B cell (primary cell): ENCODE data around the gene RGS17. TPM values are rescaled to one million over a fixed set of nuclear protein-coding genes. Genes with fewer than 3 reads are reported as not detected.

Experiments used
- ATAC-seq: fragments of 200-7000 bp; cut with Tn5 transposase; one replicate; pipeline ENCODE4 v1.10.0; 2021; ENCODE audit warnings: low read depth, mild to moderate bottlenecking, moderate number of reproducible peaks, moderate library complexity
- CTCF ChIA-PET: fragments of 350-600 bp; sonication (Branson Sonifier 250); formaldehyde crosslinking; loops from one replicate; lab custom pipeline; 2021; ENCODE audit warnings: antibody characterized with exemption, inconsistent platforms; lab: Charles Lee
- POLR2A ChIA-PET: fragments of 350-600 bp; sonication (Branson Sonifier 250); formaldehyde crosslinking; loops from one replicate; lab custom pipeline; 2021; ENCODE audit warnings: antibody characterized with exemption; lab: Charles Lee
- DNase-seq: peaks from one replicate; pipeline ENCODE4 v3.0.0; 2013
- H2AFZ ChIP-seq: 2 replicates; pipeline ENCODE4 v1.6.1; 2012; ENCODE audit warnings: mild to moderate bottlenecking, low read depth, low read length; ENCODE audit not compliant: insufficient read depth, poor library complexity, severe bottlenecking
- H3K27ac ChIP-seq, 2 donors: 1 replicate in 1 of 2; 2 replicates in 1 of 2; pipeline ENCODE4 v1.5.1; 2012 to 2013; ENCODE audit warnings: low read length in 2 of 2, mild to moderate bottlenecking in 2 of 2, moderate library complexity in 1 of 2
- H3K27me3 ChIP-seq, 4 experiments: fragments of 200-600 bp in 1 of 4; sonication (generic) in 1 of 4; replicated peaks in 1 of 4; 1 replicate in 2 of 4; 2 replicates in 2 of 4; pipeline versions ENCODE4 v1.6.1 to v1.7.0; 2013 to 2016; ENCODE audit warnings: low read length in 3 of 4, mild to moderate bottlenecking in 2 of 4, mixed read lengths in 1 of 4, moderate library complexity in 1 of 4; ENCODE audit not compliant: insufficient read depth in 4 of 4, control insufficient read depth in 3 of 4; ENCODE audit errors: control extremely low read depth in 1 of 4
- H3K36me3 ChIP-seq, 2 experiments: replicated peaks in 1 of 2; 1 replicate in 1 of 2; 2 replicates in 1 of 2; pipeline versions ENCODE4 v1.6.1 to v1.7.1; 2013; ENCODE audit warnings: low read length in 1 of 2; ENCODE audit not compliant: insufficient read depth in 2 of 2, control insufficient read depth in 1 of 2; ENCODE audit errors: control extremely low read depth in 1 of 2, extremely low read depth in 1 of 2
- H3K4me1 ChIP-seq, 2 donors: fragments of 200-600 bp in 1 of 2; sonication (generic) in 1 of 2; 1 replicate in 1 of 2; 2 replicates in 1 of 2; pipeline versions ENCODE4 v1.5.1 to v1.6.1; 2013 to 2017; ENCODE audit warnings: low read length in 2 of 2; ENCODE audit not compliant: control insufficient read depth in 2 of 2, insufficient read depth in 2 of 2
- H3K4me2 ChIP-seq: replicated peaks from 2 replicates; pipeline ENCODE3; 2012; ENCODE audit warnings: mild to moderate bottlenecking, low read depth, low read length; ENCODE audit not compliant: poor library complexity, severe bottlenecking
- H3K4me3 ChIP-seq, 5 experiments: fragments of 200-600 bp in 1 of 5; sonication (generic) in 1 of 5; 1 replicate in 3 of 5; 2 replicates in 2 of 5; pipeline versions ENCODE4 v1.5.1 to v1.7.0; 2011 to 2016; ENCODE audit warnings: low read length in 4 of 5, mild to moderate bottlenecking in 4 of 5, low read depth in 2 of 5, control low read depth in 1 of 5, moderate library complexity in 1 of 5; ENCODE audit not compliant: insufficient read depth in 1 of 5; ENCODE audit errors: control extremely low read depth in 1 of 5, extremely low read depth in 1 of 5
- H3K79me2 ChIP-seq: fragments of 200-600 bp; sonication (generic); one replicate; pipeline ENCODE4 v1.6.0; 2016; ENCODE audit warnings: low read length; ENCODE audit not compliant: control insufficient read depth, insufficient read depth
- H3K9ac ChIP-seq: fragments of 200-600 bp; sonication (generic); 2 replicates; pipeline ENCODE4 v1.6.1; 2017; ENCODE audit warnings: mild to moderate bottlenecking, low read length, moderate library complexity
- H3K9me3 ChIP-seq, 3 donors: one replicate each; pipeline versions ENCODE4 v1.6.1 to v1.7.1; 2013; ENCODE audit warnings: low read length in 2 of 3; ENCODE audit not compliant: control insufficient read depth in 2 of 3, insufficient read depth in 1 of 3; ENCODE audit errors: control extremely low read depth in 1 of 3
- H4K20me1 ChIP-seq: 2 replicates; pipeline ENCODE4 v1.6.0; 2012; ENCODE audit warnings: mild to moderate bottlenecking, low read length; ENCODE audit not compliant: insufficient read depth, control insufficient read depth, poor library complexity, severe bottlenecking
- H3K27ac Mint-ChIP-seq: one replicate; pipeline ENCODE4 v1.8.0; 2021; ENCODE audit warnings: mixed read lengths
- H3K27me3 Mint-ChIP-seq: one replicate; pipeline ENCODE4 v1.8.0; 2021; ENCODE audit warnings: mixed read lengths
- H3K4me1 Mint-ChIP-seq: one replicate; pipeline ENCODE4 v1.8.0; 2021; ENCODE audit warnings: mixed read lengths
- H3K4me3 Mint-ChIP-seq: one replicate; pipeline ENCODE4 v1.8.0; 2021; ENCODE audit warnings: mixed read lengths
- H3K9me3 Mint-ChIP-seq: one replicate; pipeline ENCODE4 v1.8.0; 2022; ENCODE audit warnings: mixed read lengths; ENCODE audit not compliant: insufficient read depth
- EZH2 ChIP-seq: IDR thresholded peaks from 2 replicates; pipeline ENCODE4 v1.6.1; 2012; ENCODE audit warnings: borderline replicate concordance, low read depth, mild to moderate bottlenecking, moderate library complexity, low read length; ENCODE audit not compliant: insufficient read depth, poor library complexity, severe bottlenecking
- WGBS: methylation state at CpG from one replicate; pipeline ENCODE4 v1.1.5; 2013; ENCODE audit warnings: missing lambda C conversion rate; ENCODE audit not compliant: insufficient coverage; 5-methylcytosine and 5-hydroxymethylcytosine counted together
- intact Hi-C: fragments of 100-400 bp; cut with micrococcal nuclease; formaldehyde crosslinking; loops from one replicate; pipeline ENCODE4 v1.10.0; 2022
- polyA plus RNA-seq: library from polyadenylated mRNA; depleted of rRNA; stranded (reverse); fragments of >200 nt; gene quantifications from 2 replicates; pipeline ENCODE4 v1.2.3, GENCODE V29; 2012
- total RNA-seq, 2 donors: library from RNA; stranded (reverse); fragments of 120-200 nt in 1 of 2; gene quantifications; 1 replicate in 1 of 2; 2 replicates in 1 of 2; pipeline versions ENCODE4 v1.2.3 to v1.2.4, GENCODE V29; 2013 to 2022
- TF ChIP-seq, protein P1 (sequence below): fragments of 200-600 bp; IDR thresholded peaks from one replicate; pipeline ENCODE4 v1.8.0; 2022; ENCODE audit warnings: antibody characterized with exemption, mild to moderate bottlenecking

The RGS17 gene
- total and polyA plus RNA-seq, 2 donors (not counting 1 experiment from before 2014, with no cell fraction given): not detected

- H3K9me3 ChIP-seq: no peaks in the 10 kb centered on the region
- no peak for DNase-seq
- Mint-ChIP-seq H3K4me1 (no peaks in the 10 kb centered on the region), H3K9me3 (no peaks in the 10 kb centered on the region), H3K4me3 (no peak overlapping the region), H3K27me3 (peaks cover 2% of the 10 kb centered on the region), H3K27ac (no peak overlapping the region)
- no peak overlapping the region for H3K9ac ChIP-seq
- 96% methylated on average over 4 of the region's 5 CpGs for WGBS
- no peaks in the 10 kb centered on the region for H3K4me1 ChIP-seq
- H3K36me3 ChIP-seq: no peaks in the 10 kb centered on the region
- H3K27ac ChIP-seq: no peak overlapping the region
- H4K20me1 ChIP-seq: no peaks in the 10 kb centered on the region
- no peak for ATAC-seq
- H3K4me3 ChIP-seq: no peak overlapping the region
- intact Hi-C loops: no loop called here
- H3K27me3 ChIP-seq: no peaks in the 10 kb centered on the region
- no peak overlapping the region for H2AFZ ChIP-seq
- no peaks in the 10 kb centered on the region for H3K79me2 ChIP-seq
- ChIA-PET CTCF (no interaction called here), POLR2A (no interaction called here)
- H3K4me2 ChIP-seq: no peak overlapping the region
- no peak for TF ChIP-seq EZH2
- TF ChIP-seq, protein P1, sequence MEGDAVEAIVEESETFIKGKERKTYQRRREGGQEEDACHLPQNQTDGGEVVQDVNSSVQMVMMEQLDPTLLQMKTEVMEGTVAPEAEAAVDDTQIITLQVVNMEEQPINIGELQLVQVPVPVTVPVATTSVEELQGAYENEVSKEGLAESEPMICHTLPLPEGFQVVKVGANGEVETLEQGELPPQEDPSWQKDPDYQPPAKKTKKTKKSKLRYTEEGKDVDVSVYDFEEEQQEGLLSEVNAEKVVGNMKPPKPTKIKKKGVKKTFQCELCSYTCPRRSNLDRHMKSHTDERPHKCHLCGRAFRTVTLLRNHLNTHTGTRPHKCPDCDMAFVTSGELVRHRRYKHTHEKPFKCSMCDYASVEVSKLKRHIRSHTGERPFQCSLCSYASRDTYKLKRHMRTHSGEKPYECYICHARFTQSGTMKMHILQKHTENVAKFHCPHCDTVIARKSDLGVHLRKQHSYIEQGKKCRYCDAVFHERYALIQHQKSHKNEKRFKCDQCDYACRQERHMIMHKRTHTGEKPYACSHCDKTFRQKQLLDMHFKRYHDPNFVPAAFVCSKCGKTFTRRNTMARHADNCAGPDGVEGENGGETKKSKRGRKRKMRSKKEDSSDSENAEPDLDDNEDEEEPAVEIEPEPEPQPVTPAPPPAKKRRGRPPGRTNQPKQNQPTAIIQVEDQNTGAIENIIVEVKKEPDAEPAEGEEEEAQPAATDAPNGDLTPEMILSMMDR: no peak
Observed at GRCh38 chr6:153086225-153086990, 44.7 kb downstream of the RGS17 start.

DNA sequence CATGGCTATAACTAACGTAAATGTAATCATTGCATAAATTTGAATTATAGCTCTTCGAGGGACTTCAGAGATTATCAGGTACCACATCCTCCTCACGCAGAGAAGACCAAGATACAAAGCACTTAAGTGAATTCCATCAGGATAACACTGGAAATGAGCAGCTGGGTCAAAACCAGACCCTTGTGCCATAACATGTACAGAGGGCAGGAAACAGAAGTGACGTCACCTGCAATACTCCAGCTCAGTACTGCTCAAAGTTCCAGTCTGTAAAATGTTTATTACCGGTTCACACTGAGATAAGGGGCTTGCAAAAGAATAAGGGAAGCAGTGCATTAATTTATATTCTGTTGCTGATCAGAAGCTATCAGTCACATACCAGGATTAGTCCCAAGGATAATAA is 45.8 kb downstream of the RGS17 start:
- H3K36me3 ChIP-seq: no peaks in the 10 kb centered on the region
- H3K79me2 ChIP-seq: no peaks in the 10 kb centered on the region
- no peak overlapping the region for H3K4me2 ChIP-seq
- H3K4me1 ChIP-seq: no peaks in the 10 kb centered on the region
- H3K27me3 Mint-ChIP-seq: peaks cover 2% of the 10 kb centered on the region
- ATAC-seq (no peak), DNase-seq (no peak)
- no peak overlapping the region for H3K4me3 ChIP-seq
- 83% methylated on average over 1 of the region's 5 CpGs for WGBS
- no peak overlapping the region for H3K9ac ChIP-seq
- H2AFZ ChIP-seq: no peak overlapping the region
- TF ChIP-seq, protein P1: no peak
- no peak for TF ChIP-seq EZH2
- POLR2A ChIA-PET: no interaction called here
- H4K20me1 ChIP-seq: no peaks in the 10 kb centered on the region
- H3K4me3 Mint-ChIP-seq: no peak overlapping the region
- H3K4me1 Mint-ChIP-seq: no peaks in the 10 kb centered on the region
- CTCF ChIA-PET: no interaction called here
- H3K27ac ChIP-seq: no peak overlapping the region
- no peaks in the 10 kb centered on the region for H3K9me3 ChIP-seq
- H3K9me3 Mint-ChIP-seq: no peaks in the 10 kb centered on the region
- intact Hi-C loops: no loop called here
- H3K27me3 ChIP-seq: no peaks in the 10 kb centered on the region
- no peak overlapping the region for H3K27ac Mint-ChIP-seq
